H9 (cell line): ENCODE measurements around the gene TNS2. TPM values are rescaled to one million over a fixed set of nuclear protein-coding genes. Genes with fewer than 3 reads are reported as not detected.

Source experiments
- DNase-seq: peaks from one replicate; pipeline ENCODE4 v3.0.0-alpha.2; 2017
- H2AFZ ChIP-seq: one replicate; pipeline ENCODE4 v1.6.1; 2013; ENCODE audit warnings: mild to moderate bottlenecking, low read length, control low read depth, moderate library complexity
- H2AK5ac ChIP-seq: 2 replicates; pipeline ENCODE4 v1.6.1; 2013; ENCODE audit warnings: low read length, control low read depth, mixed read lengths; ENCODE audit not compliant: insufficient read length
- H2BK120ac ChIP-seq: one replicate; pipeline ENCODE4 v1.6.1; 2013; ENCODE audit warnings: low read depth, mild to moderate bottlenecking, low read length, control low read depth, inconsistent platforms; ENCODE audit not compliant: poor library complexity, severe bottlenecking
- H2BK12ac ChIP-seq: 2 replicates; pipeline ENCODE4 v1.6.1; 2013; ENCODE audit warnings: low read length, control low read depth, mixed read lengths, low read depth; ENCODE audit not compliant: insufficient read length
- H2BK15ac ChIP-seq: 2 replicates; pipeline ENCODE4 v1.6.1; 2013; ENCODE audit warnings: low read depth, low read length, control low read depth
- H2BK20ac ChIP-seq: one replicate; pipeline ENCODE4 v1.6.1; 2013; ENCODE audit warnings: low read depth, mild to moderate bottlenecking, low read length, control low read depth, inconsistent platforms; ENCODE audit not compliant: poor library complexity, severe bottlenecking
- H2BK5ac ChIP-seq: 2 replicates; pipeline ENCODE4 v1.6.1; 2013; ENCODE audit warnings: low read length, control low read depth, mixed read lengths; ENCODE audit not compliant: insufficient read length
- H3K14ac ChIP-seq: 2 replicates; pipeline ENCODE4 v1.6.1; 2013; ENCODE audit warnings: low read length, control low read depth; ENCODE audit not compliant: insufficient read depth
- H3K18ac ChIP-seq: 2 replicates; pipeline ENCODE4 v1.6.1; 2013; ENCODE audit warnings: low read depth, mild to moderate bottlenecking, mixed read lengths, low read length, control low read depth; ENCODE audit not compliant: insufficient read length
- H3K23ac ChIP-seq: 2 replicates; pipeline ENCODE4 v1.6.1; 2013; ENCODE audit warnings: low read length, control low read depth, mixed read lengths, low read depth; ENCODE audit not compliant: insufficient read length
- H3K23me2 ChIP-seq: 2 replicates; pipeline ENCODE4 v1.6.1; 2013; ENCODE audit warnings: low read depth, mild to moderate bottlenecking, mixed read lengths, low read length, control low read depth; ENCODE audit not compliant: insufficient read length, poor library complexity, severe bottlenecking
- H3K27ac ChIP-seq: 2 replicates; pipeline ENCODE4 v1.5.1; 2013; ENCODE audit warnings: low read length, control low read depth, mixed read lengths, low read depth; ENCODE audit not compliant: insufficient read length
- H3K27me3 ChIP-seq: 2 replicates; pipeline ENCODE4 v1.6.1; 2013; ENCODE audit warnings: low read length, control low read depth, inconsistent platforms; ENCODE audit not compliant: insufficient read depth
- H3K4ac ChIP-seq: 2 replicates; pipeline ENCODE4 v1.6.1; 2013; ENCODE audit warnings: low read depth, mild to moderate bottlenecking, control low read depth, inconsistent platforms, low read length, moderate library complexity
- H3K4me1 ChIP-seq: 2 replicates; pipeline ENCODE4 v1.6.1; 2013; ENCODE audit warnings: low read length, control low read depth, inconsistent platforms; ENCODE audit not compliant: insufficient read depth
- H3K4me2 ChIP-seq: 2 replicates; pipeline ENCODE4 v1.6.1; 2013; ENCODE audit warnings: low read length, control low read depth, mixed read lengths; ENCODE audit not compliant: insufficient read length, insufficient read depth
- H3K56ac ChIP-seq: 2 replicates; pipeline ENCODE4 v1.6.1; 2013; ENCODE audit warnings: low read depth, mild to moderate bottlenecking, mixed read lengths, low read length, control low read depth; ENCODE audit not compliant: insufficient read length
- H3K79me1 ChIP-seq: 2 replicates; pipeline ENCODE4 v1.6.1; 2013; ENCODE audit warnings: low read depth, mild to moderate bottlenecking, moderate library complexity, low read length, control low read depth, inconsistent platforms; ENCODE audit not compliant: insufficient read depth, poor library complexity, severe bottlenecking
- H3K79me2 ChIP-seq: 2 replicates; pipeline ENCODE4 v1.6.1; 2013; ENCODE audit warnings: low read length, control low read depth, inconsistent platforms; ENCODE audit not compliant: insufficient read depth
- H3K9ac ChIP-seq: 2 replicates; pipeline ENCODE4 v1.6.1; 2013; ENCODE audit warnings: low read length, control low read depth, mixed read lengths; ENCODE audit not compliant: insufficient read length; ENCODE audit errors: extremely low read depth
- H3K9me3 ChIP-seq: one replicate; pipeline ENCODE4 v1.6.1; 2013; ENCODE audit warnings: low read depth, low read length, inconsistent platforms; ENCODE audit not compliant: control insufficient read depth
- H3T11ph ChIP-seq: one replicate; pipeline ENCODE4 v1.6.1; 2013; ENCODE audit warnings: mild to moderate bottlenecking, low read length, control low read depth, inconsistent platforms
- H4K20me1 ChIP-seq: one replicate; pipeline ENCODE4 v1.6.1; 2013; ENCODE audit not compliant: control insufficient read depth, insufficient read length, insufficient read depth
- H4K5ac ChIP-seq: 2 replicates; pipeline ENCODE4 v1.6.1; 2013; ENCODE audit warnings: low read depth, mild to moderate bottlenecking, mixed read lengths, low read length, control low read depth; ENCODE audit not compliant: insufficient read length
- H4K8ac ChIP-seq: replicated peaks from 2 replicates; pipeline ENCODE4 v1.6.1; 2013; ENCODE audit warnings: low read length, control low read depth, mixed read lengths, low read depth; ENCODE audit not compliant: insufficient read length
- H4K91ac ChIP-seq: 2 replicates; pipeline ENCODE4 v1.6.1; 2013; ENCODE audit warnings: low read depth, mild to moderate bottlenecking, moderate library complexity, mixed read lengths, low read length, control low read depth; ENCODE audit not compliant: insufficient read length
- H3K27ac Mint-ChIP-seq, 3 experiments: 2 replicates in 2 of 3; 3 replicates in 1 of 3; pipeline ENCODE4 v1.8.0; 2020 to 2021; ENCODE audit warnings: mixed read lengths in 3 of 3, mild to moderate bottlenecking in 1 of 3, moderate library complexity in 1 of 3
- H3K27me3 Mint-ChIP-seq: 2 replicates; pipeline ENCODE4 v1.8.0; 2021; ENCODE audit warnings: low read depth, mild to moderate bottlenecking, moderate library complexity, mixed read lengths
- H3K36me3 Mint-ChIP-seq, 3 experiments: 2 replicates in 2 of 3; 3 replicates in 1 of 3; pipeline ENCODE4 v1.8.0; 2020 to 2021; ENCODE audit warnings: low read depth in 3 of 3, mixed read lengths in 3 of 3; ENCODE audit not compliant: insufficient read depth in 1 of 3
- H3K4me1 Mint-ChIP-seq, 2 experiments: 2 replicates each; pipeline ENCODE4 v1.8.0; 2020; ENCODE audit warnings: mixed read lengths in 2 of 2
- H3K4me3 Mint-ChIP-seq, 2 experiments: 2 replicates in 1 of 2; 3 replicates in 1 of 2; pipeline ENCODE4 v1.8.0; 2020 to 2021; ENCODE audit warnings: mild to moderate bottlenecking in 2 of 2, mixed read lengths in 2 of 2, moderate library complexity in 1 of 2
- H3K9me3 Mint-ChIP-seq, 2 experiments: 2 replicates in 1 of 2; 3 replicates in 1 of 2; pipeline ENCODE4 v1.8.0; 2020; ENCODE audit warnings: mild to moderate bottlenecking in 2 of 2, mixed read lengths in 2 of 2, moderate library complexity in 1 of 2
- CTCF ChIP-seq: fragments of 200-600 bp; sonication (generic); conservative IDR thresholded peaks from 3 replicates; pipeline ENCODE4 v1.8.0; 2021; ENCODE audit warnings: antibody characterized with exemption, mild to moderate bottlenecking
- WGBS: extraction: QIAGEN DNeasy Blood & Tissue Kit; methylation state at CpG from one replicate; pipeline ENCODE4 v1.1.7; 2013; ENCODE audit warnings: missing lambda C conversion rate, low lambda C conversion rate, mixed read lengths; ENCODE audit not compliant: insufficient read length; ENCODE audit errors: extremely low coverage; 5-methylcytosine and 5-hydroxymethylcytosine counted together
- total RNA-seq: library from RNA; stranded (reverse); gene quantifications from 2 replicates; pipeline ENCODE4 v1.2.1, GENCODE V29; 2021

The TNS2 gene
- total RNA-seq, 1 experiment from 2014 or later, result 4.5 TPM

- Histone ChIP-seq H3K27ac (no peak overlapping the region), H3K27me3 (peaks cover 2% of the 10 kb centered on the region; the same call in 1 of the 2 replicates), H2AK5ac (no peak overlapping the region), H3K23me2 (no peaks in the 10 kb centered on the region), H3K79me1 (no peaks in the 10 kb centered on the region), H3K4ac (no peak overlapping the region), H2BK15ac (no peak overlapping the region), H2BK12ac (no peak overlapping the region), H4K8ac (no peak overlapping the region), H4K20me1 (no peaks in the 10 kb centered on the region), H2BK120ac (no peak overlapping the region), H3K79me2 (no peaks in the 10 kb centered on the region), H2BK20ac (no peak overlapping the region), H2AFZ (no peak overlapping the region), H3T11ph (no peak overlapping the region), H3K56ac (no peak overlapping the region), H3K14ac (no peak overlapping the region; the same call in 1 of the 2 replicates), H3K18ac (no peak overlapping the region), H4K91ac (no peak overlapping the region), H3K23ac (no peak overlapping the region), H4K5ac (no peak overlapping the region), H3K9ac (no peak overlapping the region), H3K4me1 (peaks cover 3% of the 10 kb centered on the region; the same call in 1 of the 2 replicates), H3K4me2 (no peak overlapping the region), H2BK5ac (no peak overlapping the region), H3K9me3 (no peaks in the 10 kb centered on the region)
- DNase-seq, result no peak
- no peak for TF ChIP-seq CTCF
- no CpG with 5 or more reads among the region's 11 CpGs for WGBS
- no peak overlapping the region for H3K27ac Mint-ChIP-seq
- no peak overlapping the region for H3K4me3 Mint-ChIP-seq
- peaks cover 26 to 29% of the 10 kb centered on the region in 2 experiments for H3K4me1 Mint-ChIP-seq
- H3K27me3 Mint-ChIP-seq, result peaks cover 30% of the 10 kb centered on the region
- no peaks in the 10 kb centered on the region for H3K9me3 Mint-ChIP-seq
- peaks cover 2 to 8% (median 4%) of the 10 kb centered on the region in 3 experiments; a peak in 4 of 7 replicates for H3K36me3 Mint-ChIP-seq
Observed at GRCh38 chr12:53064613-53065436, 15.0 kb downstream of the TNS2 start.
